ENCODE results near the gene COL5A2.

GRCh38 chr2:189143925-189144324, 35.6 kb downstream of the COL5A2 start:
- no peak for TF ChIP-seq CTCF (conservative IDR thresholded peaks at IDR 0.05 in 1 of 2, IDR thresholded peaks at IDR 0.05 in 1 of 2; ENCODE audit: extremely low read depth in 1 of 2, insufficient read depth in 1 of 2, low read depth in 1 of 2, low read length in 2 of 2)
- TF ChIP-seq EZH2 (IDR thresholded peaks at IDR 0.05; ENCODE audit: borderline replicate concordance, low read length): no peak
